Ovary (tissue), 3 donors: ENCODE measurements around the gene THSD7A.

Experiments
- EP300 ChIP-seq: sonication (generic); formaldehyde crosslinking; IDR thresholded peaks from one replicate; pipeline ENCODE4 v1.6.1; 2017; ENCODE audit warnings: antibody characterized with exemption
- POLR2A ChIP-seq: fragments of 450-650 bp; IDR thresholded peaks from one replicate; pipeline ENCODE4 v1.6.1; 2017; ENCODE audit warnings: antibody characterized with exemption, mild to moderate bottlenecking, moderate library complexity
- TF ChIP-seq, protein P1 (sequence below), 3 donors: fragments of 450-650 bp in 2 of 3; fragments of 200-600 bp in 1 of 3; IDR thresholded peaks; one replicate each; pipeline versions ENCODE4 v1.5.1 to v1.8.0; 2016 to 2022; ENCODE audit warnings: antibody characterized with exemption in 3 of 3, mild to moderate bottlenecking in 1 of 3
- donor health status: DM: no; HTN: no; CAD: no.

DNA sequence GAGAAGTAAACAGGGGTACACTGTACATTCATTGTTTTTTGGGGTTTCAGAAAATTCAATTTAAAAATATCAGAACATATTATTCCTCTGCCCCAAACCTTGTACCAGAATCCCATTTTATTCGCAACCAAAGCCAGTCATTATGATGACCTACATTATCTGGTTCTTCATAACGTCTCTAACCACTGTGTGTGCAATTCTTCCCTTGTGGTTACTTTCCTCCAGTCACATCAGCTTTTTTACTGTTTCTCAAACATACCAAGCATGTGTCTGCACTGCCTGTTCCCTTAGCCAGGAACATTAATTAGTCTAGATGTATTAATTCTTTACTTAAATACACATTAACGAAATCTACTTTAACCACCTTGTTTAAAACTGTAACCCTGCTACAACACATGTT lies 64.8 kb downstream of the THSD7A start:
- TF ChIP-seq POLR2A (no peak), EP300 (no peak)
- TF ChIP-seq, protein P1, sequence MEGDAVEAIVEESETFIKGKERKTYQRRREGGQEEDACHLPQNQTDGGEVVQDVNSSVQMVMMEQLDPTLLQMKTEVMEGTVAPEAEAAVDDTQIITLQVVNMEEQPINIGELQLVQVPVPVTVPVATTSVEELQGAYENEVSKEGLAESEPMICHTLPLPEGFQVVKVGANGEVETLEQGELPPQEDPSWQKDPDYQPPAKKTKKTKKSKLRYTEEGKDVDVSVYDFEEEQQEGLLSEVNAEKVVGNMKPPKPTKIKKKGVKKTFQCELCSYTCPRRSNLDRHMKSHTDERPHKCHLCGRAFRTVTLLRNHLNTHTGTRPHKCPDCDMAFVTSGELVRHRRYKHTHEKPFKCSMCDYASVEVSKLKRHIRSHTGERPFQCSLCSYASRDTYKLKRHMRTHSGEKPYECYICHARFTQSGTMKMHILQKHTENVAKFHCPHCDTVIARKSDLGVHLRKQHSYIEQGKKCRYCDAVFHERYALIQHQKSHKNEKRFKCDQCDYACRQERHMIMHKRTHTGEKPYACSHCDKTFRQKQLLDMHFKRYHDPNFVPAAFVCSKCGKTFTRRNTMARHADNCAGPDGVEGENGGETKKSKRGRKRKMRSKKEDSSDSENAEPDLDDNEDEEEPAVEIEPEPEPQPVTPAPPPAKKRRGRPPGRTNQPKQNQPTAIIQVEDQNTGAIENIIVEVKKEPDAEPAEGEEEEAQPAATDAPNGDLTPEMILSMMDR (IDR thresholded peaks at IDR 0.05): no peak
